Stimulated activated CD4-positive, alpha-beta T cell treated with anti-CD3 and anti-CD28 coated beads, TNF-alpha, amount 100 ng/mL, for 24 hours (primary cell): ENCODE results near the gene DBX1.
"Not testable (repeated sequence)": the region's sequence is repeated elsewhere in the genome, so short reads cannot be mapped to it uniquely, and the experiment has no call there.

Experiments
- DNase-seq, 3 experiments: peaks; one replicate each; pipeline ENCODE4 v3.0.0-alpha.2; 2020; ENCODE audit warnings: low read depth in 3 of 3

The DBX1 gene

GRCh38 chr11:20160425-20161229, at the start of gene DBX1:
Gene DBX1 (minus strand): TSS chr11:20160475. CDS start chr11:20160324, 151 bp downstream.
- no peak for DNase-seq

- no peak for DNase-seq
Measured at GRCh38 chr11:20208622-20209111, 48.4 kb upstream of the DBX1 start.

GRCh38 chr11:20207781-20208621, 47.7 kb upstream of the DBX1 start:
- DNase-seq: no peak

DNA sequence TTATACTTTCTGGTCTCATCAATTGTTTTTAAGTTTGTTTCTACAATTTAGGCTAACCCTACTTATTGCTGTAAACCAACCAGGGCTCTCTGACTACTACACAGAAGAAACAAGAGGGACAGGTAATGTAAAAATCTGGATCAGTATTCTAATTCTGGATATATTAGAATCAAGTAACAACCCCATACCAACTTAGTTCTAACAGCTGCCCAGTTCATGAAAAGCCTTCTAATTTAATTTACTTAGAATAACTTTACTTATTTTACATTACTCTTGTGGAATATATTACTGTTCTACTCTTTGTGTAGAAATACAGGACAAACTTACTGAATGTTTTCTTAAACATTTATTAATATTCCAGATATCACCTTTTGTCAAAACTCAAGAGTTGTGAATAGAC, 45.5 kb upstream of the DBX1 start:
- DNase-seq: no peak

GRCh38 chr11:20204681-20205080, 44.4 kb upstream of the DBX1 start:
- no peak for DNase-seq

DNA sequence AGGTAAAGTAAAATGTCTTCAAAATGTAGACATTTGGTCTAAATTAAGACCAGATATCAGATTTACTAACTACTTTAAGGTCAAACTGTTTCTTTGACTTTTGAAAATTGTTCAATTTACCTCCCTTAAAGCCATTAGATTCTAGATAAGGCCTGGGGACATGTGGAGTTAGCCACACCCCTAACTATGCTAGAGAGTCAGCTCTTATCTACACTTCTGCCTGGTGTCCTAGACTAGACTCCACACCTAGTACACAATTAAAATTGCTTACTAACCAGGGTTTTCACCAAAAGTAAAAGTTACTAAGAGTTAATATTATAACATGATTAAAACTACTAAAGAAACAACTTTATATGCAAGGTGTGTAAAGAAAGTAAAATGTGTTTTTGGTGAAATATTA, 43.6 kb upstream of the DBX1 start:
- no peak for DNase-seq

DNA sequence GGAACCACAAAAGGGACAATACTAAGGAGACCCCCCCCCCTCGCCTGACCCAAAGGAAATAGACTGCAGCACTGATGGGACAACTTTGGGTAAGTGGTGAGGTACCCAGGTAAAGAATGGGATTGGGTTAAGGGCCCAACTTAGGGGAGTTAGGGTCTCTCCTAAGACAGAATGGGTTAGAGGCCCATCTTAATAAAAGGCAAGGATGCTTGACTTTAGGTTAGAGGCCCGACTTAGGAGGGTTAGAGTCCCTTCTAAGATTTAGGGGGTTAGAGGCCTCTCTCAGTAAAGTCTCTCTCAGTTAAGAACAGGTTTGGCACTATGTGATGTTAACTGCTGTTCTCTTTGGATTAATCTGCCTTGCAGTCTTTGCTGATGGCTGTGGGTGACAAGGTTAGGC, 41.0 kb upstream of the DBX1 start:
- DNase-seq: no peak

- not testable (repeated sequence) for DNase-seq
Measured at GRCh38 chr11:20200331-20200955, 40.2 kb upstream of the DBX1 start.

GRCh38 chr11:20197881-20198280, 37.6 kb upstream of the DBX1 start:
- DNase-seq: no peak

DNA sequence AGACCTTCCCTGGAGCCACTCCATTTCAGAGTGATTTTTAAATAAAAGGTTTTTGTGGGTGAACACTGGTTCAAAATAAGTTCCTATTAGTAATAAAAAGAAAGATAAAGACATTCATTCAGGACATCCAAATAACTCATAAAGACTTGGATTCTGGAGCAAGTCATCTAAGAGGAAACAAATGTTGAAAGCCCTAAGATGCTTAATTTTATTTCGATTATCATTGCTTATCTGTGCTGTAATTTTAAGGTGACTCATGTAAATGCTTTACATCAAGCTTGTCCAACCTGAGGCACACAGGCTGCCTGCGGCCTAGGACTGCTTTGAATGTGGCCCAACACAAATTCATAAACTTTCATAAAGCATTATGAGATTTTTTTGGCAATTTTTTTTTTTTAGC, 34.2 kb upstream of the DBX1 start:
- no peak for DNase-seq

- DNase-seq: no peak
Measured at GRCh38 chr11:20193307-20193706, 33.0 kb upstream of the DBX1 start.

DNA sequence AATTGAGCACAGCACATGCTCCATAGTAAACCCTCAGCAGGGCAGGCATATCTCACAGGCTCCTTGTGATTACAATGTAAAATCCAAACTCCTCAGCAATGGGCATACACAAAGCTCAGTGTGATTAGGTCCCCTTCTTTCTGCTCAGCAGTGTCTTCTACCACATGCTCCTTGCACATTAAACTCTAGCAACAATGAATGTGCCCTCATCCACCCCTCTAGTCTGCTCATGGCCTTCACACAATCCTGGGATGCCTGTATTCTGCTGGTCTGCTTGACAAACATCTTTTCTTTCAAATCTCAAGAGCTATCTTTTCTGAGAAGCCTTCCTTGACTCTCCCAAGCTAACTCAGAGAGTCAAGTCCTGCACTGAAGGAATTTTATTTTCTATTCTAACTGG, 32.4 kb upstream of the DBX1 start:
- DNase-seq: no peak

DNA sequence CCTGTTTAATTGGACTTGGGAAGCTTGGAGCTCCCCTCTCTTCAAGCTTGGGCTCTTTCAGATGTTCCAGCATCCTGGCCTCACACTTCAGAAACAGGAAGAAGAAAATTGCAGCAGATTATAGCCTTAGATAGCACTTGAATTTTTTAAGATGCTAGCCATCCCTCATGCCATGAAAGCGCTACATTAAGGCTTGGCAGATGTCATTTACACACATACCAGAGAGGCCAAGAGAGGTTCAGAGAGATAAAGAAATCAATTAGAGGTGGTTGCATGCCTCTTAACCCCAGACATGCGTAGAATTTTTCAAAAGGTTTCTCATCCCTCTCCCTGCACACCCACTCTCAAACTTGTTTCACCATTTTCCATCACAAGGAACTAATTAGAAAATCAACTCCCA, 31.9 kb upstream of the DBX1 start:
- DNase-seq: no peak

DNA sequence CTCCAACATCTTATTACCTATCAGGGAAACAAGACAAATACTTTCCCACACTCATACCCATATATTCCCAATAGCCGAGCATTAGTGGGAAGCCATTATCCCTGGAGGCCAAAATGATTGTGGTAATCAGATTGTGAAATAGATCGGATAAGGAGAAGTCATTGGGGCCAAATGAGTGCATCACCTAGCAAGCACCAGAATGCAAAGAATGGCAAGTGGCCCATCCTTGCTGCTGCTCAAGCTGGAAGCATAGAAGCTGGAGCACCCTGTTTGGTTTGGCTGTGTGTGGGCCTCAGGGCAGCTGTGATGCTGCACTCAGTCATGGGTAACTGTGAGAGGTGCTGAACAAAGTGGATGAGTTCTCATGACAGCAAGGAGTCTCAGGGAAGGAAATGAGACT, 18.7 kb upstream of the DBX1 start:
- no peak for DNase-seq

DNA sequence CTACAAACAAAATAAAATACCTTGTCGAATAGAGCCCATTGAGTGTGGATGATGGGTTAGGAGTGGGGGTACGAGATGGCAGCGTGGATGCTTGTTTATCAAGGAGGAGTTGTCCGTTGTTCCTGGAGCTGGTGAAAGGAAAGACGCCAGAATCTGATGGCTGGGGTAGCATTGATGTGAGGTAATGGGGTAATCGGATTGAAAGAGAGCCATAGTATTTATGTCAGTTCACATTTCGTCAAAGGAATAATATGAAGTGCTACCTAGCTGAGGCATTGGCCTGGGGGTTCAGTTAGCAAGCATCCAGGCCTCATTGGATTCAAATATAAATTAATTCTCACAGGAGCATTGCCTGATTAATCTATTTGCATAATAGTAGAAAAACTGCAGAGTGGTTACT, 16.9 kb upstream of the DBX1 start:
- no peak for DNase-seq

DNA sequence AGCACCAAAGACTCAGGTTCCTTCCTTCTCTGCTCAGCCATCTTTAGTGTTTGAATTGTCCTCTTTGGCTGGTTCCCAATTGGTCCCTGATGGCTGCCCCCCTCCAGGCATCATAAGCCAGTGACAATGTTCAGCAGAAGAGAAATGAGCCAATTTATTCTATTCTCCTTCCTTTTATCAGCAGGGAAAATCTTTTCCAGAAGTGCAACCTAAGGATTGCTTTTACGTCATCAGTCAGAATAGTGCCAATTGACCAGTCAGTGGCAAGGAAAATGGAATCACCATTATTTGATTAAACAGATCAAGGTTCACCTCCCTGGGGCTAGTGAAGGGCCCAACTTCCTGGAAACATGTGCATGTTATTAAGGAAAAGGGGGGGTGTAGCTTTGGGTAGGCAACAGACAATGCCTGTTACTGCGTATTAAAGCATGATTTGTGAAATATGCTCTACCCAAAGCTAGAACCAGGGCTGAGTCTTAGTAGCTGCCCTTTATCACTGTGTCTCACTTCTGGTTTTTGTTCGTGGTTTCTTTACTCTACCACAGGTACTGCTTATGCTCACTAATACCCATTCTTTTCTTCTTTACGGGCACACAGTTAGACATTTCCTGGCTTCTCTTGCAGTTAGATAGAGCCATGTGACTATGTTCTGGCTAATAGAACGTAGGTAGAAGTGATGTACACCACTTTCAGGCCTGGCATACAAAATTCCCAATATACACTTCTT, 12.6 kb upstream of the DBX1 start:
- DNase-seq: no peak

DNA sequence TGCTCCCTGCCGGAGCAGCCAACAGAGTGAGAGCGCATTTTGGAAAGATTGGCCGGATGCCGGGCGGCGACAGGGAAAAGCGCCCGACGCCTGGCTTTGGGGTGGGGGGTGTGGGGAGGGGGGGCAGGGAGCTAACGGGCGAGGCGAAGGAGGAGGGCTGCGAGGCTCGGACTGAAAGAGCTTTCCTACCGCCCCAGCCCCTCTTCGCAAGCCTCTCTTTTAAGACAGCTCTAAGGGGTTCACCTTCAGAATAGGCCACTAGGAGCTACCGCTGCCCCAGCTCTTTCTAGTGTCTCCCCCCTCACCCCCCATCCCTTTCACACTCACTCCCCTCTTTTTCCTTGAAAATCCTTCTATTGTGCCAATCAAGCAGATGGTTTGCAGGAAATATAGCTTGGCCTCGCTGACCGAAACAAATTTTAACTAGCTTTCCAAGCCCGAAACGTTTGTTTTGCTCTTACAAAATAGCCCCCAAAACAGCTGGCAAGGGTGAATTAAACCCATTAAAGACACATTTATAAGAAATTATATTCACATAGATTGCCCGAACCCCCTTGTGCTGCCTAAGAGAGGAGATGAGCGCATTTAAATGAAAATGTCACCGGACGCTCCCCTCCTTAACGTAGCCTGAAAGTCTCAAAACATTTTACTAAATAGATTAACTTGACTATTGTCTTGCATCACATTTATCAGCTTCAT, 3.7 kb upstream of the DBX1 start:
- no peak for DNase-seq

DNA sequence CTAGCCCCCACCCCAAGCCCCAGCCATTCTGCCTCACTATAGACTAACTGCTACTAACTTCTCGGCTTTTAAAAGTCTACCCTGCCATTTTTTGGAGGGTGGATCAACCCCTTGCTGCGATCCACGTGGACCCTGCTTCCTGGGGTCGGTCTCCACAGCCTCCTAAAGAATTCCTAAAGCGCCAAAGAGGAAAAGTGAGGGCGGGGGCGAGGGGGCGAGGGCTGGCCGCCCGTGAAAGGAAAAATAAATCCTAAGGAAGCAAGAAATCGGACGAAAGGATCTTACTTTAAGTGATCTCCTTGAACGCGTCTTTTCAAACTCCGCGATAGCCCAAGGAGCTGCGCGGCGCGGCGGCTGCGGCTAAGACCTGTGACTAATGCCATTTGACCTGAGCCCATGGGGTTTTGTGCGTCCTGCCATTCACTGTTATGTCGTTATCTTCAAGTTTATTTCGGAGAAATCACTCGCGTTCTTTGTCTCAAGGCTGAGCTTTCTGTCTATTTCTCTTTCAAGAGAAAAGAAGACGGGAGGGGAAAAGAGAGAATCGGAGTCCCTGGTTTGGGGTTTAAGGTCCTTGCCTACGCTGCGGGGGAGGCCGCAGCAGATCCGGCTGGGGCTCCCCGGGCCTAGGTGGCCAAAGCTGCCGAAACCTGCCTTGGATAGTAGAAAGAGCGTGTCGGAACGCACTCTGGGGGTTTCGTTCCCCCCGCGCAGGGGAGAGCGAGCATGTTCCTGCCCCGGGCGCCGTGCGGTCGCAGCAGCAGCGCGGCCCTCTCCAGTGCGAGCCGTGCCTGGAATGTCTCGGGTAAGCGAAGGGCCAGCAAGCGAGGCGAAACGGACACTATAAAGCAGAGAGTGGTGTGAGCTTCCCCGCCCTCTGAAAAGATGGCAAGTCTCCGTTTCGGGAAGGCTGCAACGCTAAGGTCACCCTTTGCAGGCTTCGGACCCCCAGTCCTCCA, 2.8 kb upstream of the DBX1 start:
- no peak for DNase-seq

GRCh38 chr11:20161923-20162744, 1.9 kb upstream of the DBX1 start:
- DNase-seq: no peak
